Neuronal stem cell (in vitro differentiated cells): ENCODE data around the gene WNT9B.

Experiments used
- DNase-seq: peaks from one replicate; pipeline ENCODE4 v3.0.0-alpha.2; 2013; ENCODE audit warnings: low spot score
- H2AFZ ChIP-seq: one replicate; pipeline ENCODE4 v1.6.1; 2013; ENCODE audit warnings: mild to moderate bottlenecking, low read length, inconsistent platforms
- H2AK5ac ChIP-seq: 2 replicates; pipeline ENCODE4 v1.6.1; 2013; ENCODE audit warnings: low read depth, mild to moderate bottlenecking, inconsistent platforms, low read length, moderate library complexity, mixed read lengths
- H2BK120ac ChIP-seq: 2 replicates; pipeline ENCODE4 v1.6.1; 2013; ENCODE audit warnings: low read depth, mild to moderate bottlenecking, inconsistent platforms, low read length, moderate library complexity, mixed read lengths
- H2BK12ac ChIP-seq: one replicate; pipeline ENCODE4 v1.6.1; 2013; ENCODE audit warnings: low read length, inconsistent platforms
- H2BK15ac ChIP-seq: 2 replicates; pipeline ENCODE4 v1.6.1; 2013; ENCODE audit warnings: mild to moderate bottlenecking, low read length, inconsistent platforms, mixed read lengths
- H2BK5ac ChIP-seq: one replicate; pipeline ENCODE4 v1.6.1; 2013; ENCODE audit warnings: inconsistent platforms, mild to moderate bottlenecking, low read length, moderate library complexity
- H3K14ac ChIP-seq: one replicate; pipeline ENCODE4 v1.6.1; 2013; ENCODE audit warnings: low read length, inconsistent platforms
- H3K18ac ChIP-seq: 2 replicates; pipeline ENCODE4 v1.6.1; 2013; ENCODE audit warnings: low read length, inconsistent platforms
- H3K23ac ChIP-seq: 2 replicates; pipeline ENCODE4 v1.6.1; 2013; ENCODE audit warnings: low read depth, mild to moderate bottlenecking, mixed read lengths, low read length, inconsistent platforms; ENCODE audit not compliant: poor library complexity
- H3K27ac ChIP-seq: replicated peaks from 3 replicates; pipeline ENCODE4 v1.5.1; 2013; ENCODE audit warnings: low read length, inconsistent platforms
- H3K27me3 ChIP-seq, 3 experiments: 2 replicates each; pipeline ENCODE4 v1.6.1; 2013; ENCODE audit warnings: low read length in 3 of 3, mild to moderate bottlenecking in 2 of 3, inconsistent platforms in 1 of 3, low read depth in 1 of 3, mixed read lengths in 1 of 3, moderate library complexity in 1 of 3; ENCODE audit not compliant: control insufficient read depth in 3 of 3, insufficient read depth in 3 of 3
- H3K36me3 ChIP-seq, 2 donors: replicated peaks in 1 of 2; 2 replicates each; pipeline ENCODE4 v1.6.1; 2013; ENCODE audit warnings: low read length in 2 of 2; ENCODE audit not compliant: control insufficient read depth in 2 of 2, insufficient read depth in 2 of 2
- H3K4ac ChIP-seq: 2 replicates; pipeline ENCODE4 v1.6.1; 2013; ENCODE audit warnings: inconsistent platforms, mild to moderate bottlenecking, low read length, moderate library complexity
- H3K4me1 ChIP-seq, 2 donors: 1 replicate in 1 of 2; 2 replicates in 1 of 2; pipeline ENCODE4 v1.6.1; 2013; ENCODE audit warnings: low read length in 2 of 2, low read depth in 1 of 2; ENCODE audit not compliant: control insufficient read depth in 2 of 2, insufficient read depth in 1 of 2
- H3K4me2 ChIP-seq: one replicate; pipeline ENCODE4 v1.6.1; 2013; ENCODE audit warnings: mild to moderate bottlenecking, low read length, inconsistent platforms; ENCODE audit not compliant: insufficient read depth, poor library complexity, severe bottlenecking
- H3K4me3 ChIP-seq, 2 donors: 2 replicates each; pipeline ENCODE4 v1.5.1; 2013; ENCODE audit warnings: low read length in 2 of 2, mild to moderate bottlenecking in 2 of 2, inconsistent platforms in 1 of 2, moderate library complexity in 1 of 2
- H3K79me1 ChIP-seq: one replicate; pipeline ENCODE4 v1.6.1; 2013; ENCODE audit warnings: low read depth, mild to moderate bottlenecking, inconsistent platforms, low read length, moderate library complexity
- H3K9ac ChIP-seq: one replicate; pipeline ENCODE4 v1.6.1; 2013; ENCODE audit warnings: mild to moderate bottlenecking, low read depth, low read length, inconsistent platforms; ENCODE audit not compliant: poor library complexity
- H3K9me3 ChIP-seq, 2 donors: replicated peaks in 1 of 2; 2 replicates each; pipeline versions ENCODE3 to v1.6.1; 2013; ENCODE audit warnings: low read length in 2 of 2, mild to moderate bottlenecking in 2 of 2, inconsistent platforms in 1 of 2, low read depth in 1 of 2, mixed read lengths in 1 of 2, moderate library complexity in 1 of 2; ENCODE audit not compliant: control insufficient read depth in 2 of 2, insufficient read depth in 1 of 2
- H4K8ac ChIP-seq: one replicate; pipeline ENCODE4 v1.6.1; 2013; ENCODE audit warnings: low read depth, mild to moderate bottlenecking, inconsistent platforms, low read length, moderate library complexity
- H4K91ac ChIP-seq: one replicate; pipeline ENCODE4 v1.6.1; 2013; ENCODE audit warnings: low read length, low read depth, mild to moderate bottlenecking, inconsistent platforms; ENCODE audit not compliant: poor library complexity
- WGBS, 2 donors: extraction: QIAGEN DNeasy Blood & Tissue Kit; methylation state at CpG; one replicate each; pipeline ENCODE4 v1.1.7; 2013; ENCODE audit warnings: missing lambda C conversion rate in 2 of 2, mixed read lengths in 1 of 2; ENCODE audit not compliant: insufficient read length in 2 of 2, insufficient replicate concordance in 1 of 2; ENCODE audit errors: extremely low coverage in 2 of 2; 5-methylcytosine and 5-hydroxymethylcytosine counted together

Gene WNT9B

DNA sequence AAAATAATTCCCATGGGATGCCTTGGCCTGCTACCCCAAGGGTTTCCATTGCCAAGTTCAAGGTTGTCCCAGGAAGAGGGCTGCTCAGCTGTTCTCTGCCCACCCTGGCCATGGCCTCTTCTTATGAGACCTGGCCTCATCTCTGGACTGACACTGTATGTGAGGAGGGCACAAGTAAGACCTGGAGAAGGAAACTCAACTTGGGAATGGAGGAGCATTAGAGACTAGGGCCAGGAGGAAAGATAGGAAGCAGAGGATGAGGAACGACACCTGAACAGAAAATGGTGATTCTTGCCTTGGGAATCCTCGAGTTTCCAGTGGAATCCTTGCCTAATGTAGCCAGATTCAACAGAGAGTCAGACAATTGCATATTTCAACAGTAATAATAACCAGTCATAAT, 47.0 kb downstream of the WNT9B start:
- H3K4me3 ChIP-seq: peak overlapping the region in 1 of 2 donors; percentile 13
- no peak overlapping the region for H3K18ac ChIP-seq
- no peaks in the 10 kb centered on the region for H3K36me3 ChIP-seq
- H3K4ac ChIP-seq: no peak overlapping the region
- no peak overlapping the region for H3K4me2 ChIP-seq
- H2BK120ac ChIP-seq: no peak overlapping the region
- peaks cover 0 to 8% of the 10 kb centered on the region in 2 donors for H3K4me1 ChIP-seq
- H2AK5ac ChIP-seq: no peak overlapping the region
- no peak overlapping the region for H2AFZ ChIP-seq
- no peak overlapping the region for H4K91ac ChIP-seq
- WGBS, 2 donors: no CpG with 5 or more reads among the region's 2 CpGs
- H2BK15ac ChIP-seq: no peak overlapping the region
- peaks cover 0 to 4% (median 0%) of the 10 kb centered on the region in 3 experiments for H3K27me3 ChIP-seq
- peaks cover 0 to 3% of the 10 kb centered on the region in 2 donors for H3K9me3 ChIP-seq
- no peak overlapping the region for H3K9ac ChIP-seq
- H2BK5ac ChIP-seq: no peak overlapping the region
- DNase-seq: no peak
- no peak overlapping the region for H2BK12ac ChIP-seq
- H3K27ac ChIP-seq: no peak overlapping the region
- no peak overlapping the region for H4K8ac ChIP-seq
- no peak overlapping the region for H3K23ac ChIP-seq
- H3K79me1 ChIP-seq: no peaks in the 10 kb centered on the region
- H3K14ac ChIP-seq: no peak overlapping the region

DNA sequence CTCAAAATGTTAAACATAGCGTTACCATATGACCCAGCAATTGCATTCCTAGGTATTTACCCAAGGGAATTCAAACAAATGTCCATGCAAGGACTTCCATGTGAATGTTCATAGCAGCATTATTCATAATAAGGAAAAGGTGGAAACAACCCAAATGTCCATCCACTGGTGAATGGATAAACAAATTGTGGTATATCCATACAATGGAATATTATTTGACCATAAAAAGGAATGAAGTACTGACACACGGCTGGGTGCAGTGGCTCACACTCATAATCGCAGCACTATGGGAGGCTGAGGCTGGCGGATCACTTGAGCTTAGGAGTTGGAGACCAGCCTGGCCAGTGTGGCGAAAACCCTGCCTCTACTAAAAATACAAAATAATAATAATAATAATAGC, 47.5 kb downstream of the WNT9B start:
- no peak overlapping the region for H3K9ac ChIP-seq
- DNase-seq: no peak
- H3K4me3 ChIP-seq: no peak overlapping the region

DNA sequence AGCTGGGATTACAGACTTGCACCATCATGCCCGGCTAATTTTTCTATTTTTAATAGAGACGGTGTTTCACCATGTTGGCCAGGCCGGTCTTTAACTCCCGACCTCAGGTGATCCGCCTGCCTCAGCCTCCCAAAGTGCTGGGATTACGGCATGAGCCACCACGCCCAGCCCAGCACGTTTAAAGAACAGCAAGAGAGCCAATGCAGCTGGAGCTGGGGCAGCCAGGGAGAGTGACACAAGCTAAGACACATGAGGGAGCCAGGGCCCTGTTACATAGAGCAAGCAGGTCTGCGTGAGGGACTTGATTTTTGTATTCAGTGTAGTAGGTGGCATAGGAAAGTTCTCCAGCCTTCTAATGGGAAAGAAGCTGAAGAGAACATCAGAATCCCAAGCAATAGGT, 49.9 kb downstream of the WNT9B start:
- no peak overlapping the region for H3K4me3 ChIP-seq
- H3K23ac ChIP-seq: no peak overlapping the region
- H3K18ac ChIP-seq: no peak overlapping the region
- no peak overlapping the region for H2AK5ac ChIP-seq
- no peaks in the 10 kb centered on the region for H3K36me3 ChIP-seq
- no peak overlapping the region for H3K4me2 ChIP-seq
- H3K4me1 ChIP-seq: peaks cover 0 to 1% of the 10 kb centered on the region in 2 donors
- whole genome bisulfite sequencing, 2 donors: no CpG with 5 or more reads among the region's 9 CpGs
- no peak overlapping the region for H4K8ac ChIP-seq
- H3K14ac ChIP-seq: no peak overlapping the region
- H2BK15ac ChIP-seq: no peak overlapping the region
- no peak overlapping the region for H3K27ac ChIP-seq
- no peak overlapping the region for H2AFZ ChIP-seq
- H4K91ac ChIP-seq: no peak overlapping the region
- H3K9ac ChIP-seq: no peak overlapping the region
- no peak overlapping the region for H3K4ac ChIP-seq
- no peak overlapping the region for H2BK12ac ChIP-seq
- DNase-seq: no peak
- peaks cover 0 to 12% (median 0%) of the 10 kb centered on the region in 3 experiments for H3K27me3 ChIP-seq
- H3K9me3 ChIP-seq: peaks cover 0 to 3% of the 10 kb centered on the region in 2 donors
- no peak overlapping the region for H2BK5ac ChIP-seq
- H3K79me1 ChIP-seq: no peaks in the 10 kb centered on the region
- no peak overlapping the region for H2BK120ac ChIP-seq

More for the DNA sequence above, 47.5 kb downstream of the WNT9B start:
- peaks cover 0 to 4% (median 0%) of the 10 kb centered on the region in 3 experiments for H3K27me3 ChIP-seq
- H3K4ac ChIP-seq: no peak overlapping the region
- WGBS, 2 donors: no CpG with 5 or more reads among the region's 5 CpGs
- no peak overlapping the region for H2AFZ ChIP-seq
- no peak overlapping the region for H2AK5ac ChIP-seq
- H3K4me2 ChIP-seq: no peak overlapping the region
- no peaks in the 10 kb centered on the region for H3K79me1 ChIP-seq
- H3K18ac ChIP-seq: no peak overlapping the region
- H4K8ac ChIP-seq: no peak overlapping the region
- no peak overlapping the region for H2BK5ac ChIP-seq
- H3K36me3 ChIP-seq: no peaks in the 10 kb centered on the region
- no peak overlapping the region for H3K23ac ChIP-seq
- no peak overlapping the region for H2BK12ac ChIP-seq
- no peak overlapping the region for H2BK120ac ChIP-seq
- H3K14ac ChIP-seq: no peak overlapping the region
- H4K91ac ChIP-seq: no peak overlapping the region
- H2BK15ac ChIP-seq: no peak overlapping the region
- H3K9me3 ChIP-seq: peaks cover 0 to 3% of the 10 kb centered on the region in 2 donors
- peaks cover 0 to 8% of the 10 kb centered on the region in 2 donors for H3K4me1 ChIP-seq
- H3K27ac ChIP-seq: no peak overlapping the region

DNA sequence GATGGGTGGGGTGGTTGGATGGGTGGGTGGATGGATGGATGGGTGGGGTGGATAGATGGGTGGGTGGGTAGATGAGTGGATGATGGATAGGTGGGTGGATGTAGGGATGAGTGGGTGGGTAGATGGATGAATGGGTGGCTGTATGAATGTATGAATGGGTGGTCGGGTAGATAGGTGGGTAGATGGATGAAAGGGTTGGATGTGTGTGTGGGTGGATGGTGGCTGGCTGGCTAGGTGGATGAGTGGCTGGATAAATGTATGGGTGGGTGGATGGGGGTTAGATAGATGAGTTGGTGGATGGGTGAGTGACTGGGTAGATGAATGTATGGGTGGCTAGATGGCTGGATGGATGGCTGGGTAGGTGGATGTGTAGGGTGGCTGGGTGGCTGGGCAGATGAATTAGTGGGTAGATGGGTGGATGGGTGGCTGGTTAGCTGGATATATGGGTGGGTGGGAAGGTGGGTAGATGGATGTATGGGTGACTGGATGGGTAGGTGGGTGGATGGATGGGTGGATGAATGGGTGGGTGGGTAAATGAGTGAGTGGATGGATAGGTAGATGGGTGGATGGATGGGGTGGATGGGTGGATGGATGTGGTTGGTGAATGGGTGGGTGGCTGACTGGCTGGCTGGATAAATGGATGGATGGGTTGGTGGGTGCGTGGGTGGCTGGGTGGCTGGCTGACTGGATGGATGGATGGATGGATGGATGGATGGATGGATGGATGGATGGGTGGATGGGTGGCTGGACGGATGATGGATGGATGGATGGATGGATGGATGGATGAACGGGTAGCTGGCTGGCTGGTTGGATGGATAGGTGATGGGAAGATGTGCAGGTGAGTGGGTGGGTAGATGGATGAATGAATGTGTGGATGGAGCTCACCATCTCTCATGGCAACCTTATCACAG, 52.6 kb downstream of the WNT9B start:
- H3K36me3 ChIP-seq: no peaks in the 10 kb centered on the region
- WGBS, 2 donors: 100% methylated on average over 1 of the region's 4 CpGs; no CpG with 5 or more reads in 1 of the 2 donors
- no peak overlapping the region for H3K4ac ChIP-seq
- H2BK120ac ChIP-seq: no peak overlapping the region
- H2AK5ac ChIP-seq: no peak overlapping the region
- DNase-seq: no peak
- H3K4me2 ChIP-seq: no peak overlapping the region
- H2BK5ac ChIP-seq: no peak overlapping the region
- no peak overlapping the region for H3K27ac ChIP-seq
- H3K14ac ChIP-seq: peak overlapping the region; percentile 94
- H3K9me3 ChIP-seq: no peaks in the 10 kb centered on the region
- H4K8ac ChIP-seq: no peak overlapping the region
- no peak overlapping the region for H3K4me3 ChIP-seq
- peak overlapping the region; percentile 40 for H3K9ac ChIP-seq
- no peak overlapping the region for H2BK15ac ChIP-seq
- peaks cover 0 to 20% (median 0%) of the 10 kb centered on the region in 3 experiments for H3K27me3 ChIP-seq
- peaks cover 4% of the 10 kb centered on the region in 2 donors for H3K4me1 ChIP-seq
- H4K91ac ChIP-seq: no peak overlapping the region
- H3K18ac ChIP-seq: no peak overlapping the region
- H3K23ac ChIP-seq: no peak overlapping the region
- no peak overlapping the region for H2AFZ ChIP-seq
- no peaks in the 10 kb centered on the region for H3K79me1 ChIP-seq
- H2BK12ac ChIP-seq: no peak overlapping the region
